HG03457 (cell line): Measurements from ENCODE around the gene SPSB3.
A peak's percentile ranks its signal among the peaks of the same experiment; 100 is the strongest.

Source experiments
- ATAC-seq: cut with Tn5 transposase; IDR thresholded peaks from one replicate; pipeline ENCODE4 v1.9.1; 2021; ENCODE audit warnings: moderate number of reproducible peaks; ENCODE audit not compliant: unreplicated experiment

The SPSB3 gene

GRCh38 chr16:1782408-1783264, at the start of gene SPSB3, which contains the start of gene NUBP2:
TSS of gene SPSB3 (minus strand) at chr16:1782571. CDS start at chr16:1781483, 1,088 bp downstream.
TSS of gene NUBP2 (plus strand) at chr16:1782960. CDS start at chr16:1783021, 61 bp downstream.
- peak; percentile 72 for ATAC-seq

- no peak for ATAC-seq
These were observed 49.1 kb upstream of the SPSB3 start for GRCh38 chr16:1831186-1832075.

- no peak for ATAC-seq
These were observed 47.8 kb upstream of the SPSB3 start for GRCh38 chr16:1830213-1830612.

GRCh38 chr16:1828645-1829410, 46.5 kb upstream of the SPSB3 start:
- ATAC-seq: no peak

- peak; percentile 59 for ATAC-seq
These were observed 44.6 kb upstream of the SPSB3 start, which contains the start of the genes FAHD1 and HAGH for GRCh38 chr16:1826691-1827573. TSS of gene FAHD1 (plus strand) at chr16:1827206. CDS start at chr16:1827239, 33 bp downstream. TSS of gene HAGH (minus strand) at chr16:1826825. CDS start at chr16:1826787, 38 bp downstream.

GRCh38 chr16:1825864-1826690, 43.7 kb upstream of the SPSB3 start:
- peak; percentile 27 for ATAC-seq

GRCh38 chr16:1825381-1825863, 43.1 kb upstream of the SPSB3 start:
- ATAC-seq: no peak

GRCh38 chr16:1823821-1824220, 41.5 kb upstream of the SPSB3 start:
- ATAC-seq: no peak

- ATAC-seq: no peak
These were observed 40.4 kb upstream of the SPSB3 start for GRCh38 chr16:1822801-1823200.

GRCh38 chr16:1821861-1822611, 39.7 kb upstream of the SPSB3 start:
- ATAC-seq: no peak

GRCh38 chr16:1820946-1821290, 38.5 kb upstream of the SPSB3 start:
- ATAC-seq: no peak

- ATAC-seq: no peak
These were observed 38.0 kb upstream of the SPSB3 start for GRCh38 chr16:1820096-1820945.

- no peak for ATAC-seq
These were observed 37.2 kb upstream of the SPSB3 start for GRCh38 chr16:1819611-1820010.

GRCh38 chr16:1818873-1819525, 36.6 kb upstream of the SPSB3 start:
- no peak for ATAC-seq

GRCh38 chr16:1818204-1818872, 36.0 kb upstream of the SPSB3 start:
- no peak for ATAC-seq

GRCh38 chr16:1817716-1818115, 35.3 kb upstream of the SPSB3 start:
- no peak for ATAC-seq
